ENCODE measurements around the gene HNRNPL.
A peak's percentile ranks its signal among the peaks of the same experiment; 100 is the strongest.
"Not testable (repeated sequence)": the region's sequence is repeated elsewhere in the genome, so short reads cannot be mapped to it uniquely, and the experiment has no call there.

HNRNPL gene

GRCh38 chr19:38869160-38869835 is 19.5 kb upstream of the HNRNPL start:
- peak in 1 of 2 donors; percentile 37 for DNase-seq

DNA sequence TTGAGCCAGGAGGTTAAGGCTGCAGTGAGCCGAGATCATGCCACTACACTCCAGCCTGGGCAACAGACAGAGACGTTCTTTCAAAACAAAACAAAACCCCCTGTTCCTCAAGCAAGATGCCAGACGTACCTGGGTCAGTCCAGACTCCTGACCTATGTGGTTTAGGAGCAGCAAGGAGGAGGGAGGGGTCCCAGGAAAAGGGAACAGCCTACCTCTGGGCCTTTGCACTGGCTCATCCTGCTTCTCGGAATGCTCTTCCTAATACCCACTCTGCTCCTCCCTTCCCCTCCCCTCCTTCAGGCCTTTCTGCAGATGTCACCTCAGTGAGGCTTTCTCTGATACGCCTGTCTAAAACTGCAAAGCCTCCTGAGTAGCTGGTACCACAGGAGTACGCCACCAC is 18.8 kb upstream of the HNRNPL start:
- no peak for DNase-seq

- no peak for DNase-seq
Measured at GRCh38 chr19:38867171-38867780, 17.5 kb upstream of the HNRNPL start.

DNA sequence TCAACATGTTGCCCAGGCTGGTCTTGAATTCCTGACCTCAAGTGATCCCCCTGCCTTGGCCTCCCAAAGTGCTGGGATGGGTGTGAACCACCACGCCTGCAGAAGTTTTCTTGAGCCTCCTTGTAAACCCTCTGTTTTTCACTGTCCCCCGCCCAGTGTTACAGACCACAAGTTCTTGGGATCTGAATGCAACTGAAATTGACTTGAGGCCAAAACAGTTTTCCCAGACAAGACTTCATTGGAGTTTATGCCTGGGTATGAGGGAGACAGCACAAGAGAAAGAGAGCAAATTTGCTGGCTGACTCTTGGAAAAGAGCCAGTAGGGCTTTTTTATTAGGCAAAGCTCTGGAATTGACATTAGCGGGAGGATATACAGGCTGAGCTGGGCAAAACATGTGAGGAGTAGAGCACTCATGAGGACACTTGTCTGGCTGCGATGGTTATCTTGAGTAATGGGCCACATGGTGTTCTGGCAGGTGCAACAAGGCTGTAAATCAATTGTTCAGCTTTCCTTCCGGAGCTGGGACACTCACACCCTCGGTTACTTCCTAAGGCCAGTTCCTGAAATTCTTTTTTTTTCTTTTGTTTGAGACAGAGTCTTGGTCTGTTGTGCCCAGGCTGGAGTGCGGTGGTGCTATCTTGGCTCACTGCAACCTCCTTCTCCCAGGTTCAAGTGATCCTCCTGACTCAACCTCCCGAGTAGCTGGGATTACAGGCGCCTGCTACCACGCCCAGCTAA is 12.7 kb upstream of the HNRNPL start:
- DNase-seq = peak in 1 of 2 donors; percentile 71

- no peak for DNase-seq
Measured at GRCh38 chr19:38861368-38861767, 11.6 kb upstream of the HNRNPL start.

GRCh38 chr19:38859631-38860204 is 9.9 kb upstream of the HNRNPL start:
- not testable (repeated sequence) for DNase-seq

- DNase-seq = no peak
Measured at GRCh38 chr19:38856813-38857212, 7.0 kb upstream of the HNRNPL start.

DNA sequence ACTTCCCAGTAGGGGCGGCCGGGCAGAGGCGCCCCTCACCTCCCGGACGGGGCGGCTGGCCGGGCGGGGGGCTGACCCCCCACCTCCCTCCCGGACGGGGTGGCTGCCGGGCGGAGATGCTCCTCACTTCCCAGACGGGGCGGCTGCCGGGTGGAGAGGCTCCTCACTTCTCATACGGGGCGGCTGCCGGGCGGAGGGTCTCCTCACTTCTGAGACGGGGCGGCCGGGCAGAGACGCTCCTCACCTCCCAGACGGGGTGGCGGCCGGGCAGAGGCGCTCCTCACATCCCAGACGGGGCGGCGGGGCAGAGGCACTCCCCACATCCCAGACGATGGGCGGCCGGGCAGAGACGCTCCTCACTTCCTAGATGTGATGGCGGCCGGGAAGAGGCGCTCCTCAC is 6.0 kb upstream of the HNRNPL start:
- not testable (repeated sequence) for DNase-seq

DNA sequence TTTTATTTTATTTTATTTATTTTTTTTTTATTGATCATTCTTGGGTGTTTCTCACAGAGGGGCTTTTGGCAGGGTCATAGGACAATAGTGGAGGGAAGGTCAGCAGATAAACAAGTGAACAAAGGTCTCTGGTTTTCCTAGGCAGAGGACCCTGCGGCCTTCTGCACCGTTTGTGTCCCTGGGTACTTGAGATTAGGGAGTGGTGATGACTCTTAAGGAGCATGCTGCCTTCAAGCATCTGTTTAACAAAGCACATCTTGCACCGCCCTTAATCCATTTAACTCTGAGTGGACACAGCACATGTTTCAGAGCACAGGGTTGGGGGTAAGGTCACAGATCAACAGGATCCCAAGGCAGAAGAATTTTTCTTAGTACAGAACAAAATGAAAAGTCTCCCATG is 5.2 kb upstream of the HNRNPL start:
- not testable (repeated sequence) for DNase-seq

GRCh38 chr19:38853214-38853613 is 3.4 kb upstream of the HNRNPL start:
- no peak for DNase-seq

DNA sequence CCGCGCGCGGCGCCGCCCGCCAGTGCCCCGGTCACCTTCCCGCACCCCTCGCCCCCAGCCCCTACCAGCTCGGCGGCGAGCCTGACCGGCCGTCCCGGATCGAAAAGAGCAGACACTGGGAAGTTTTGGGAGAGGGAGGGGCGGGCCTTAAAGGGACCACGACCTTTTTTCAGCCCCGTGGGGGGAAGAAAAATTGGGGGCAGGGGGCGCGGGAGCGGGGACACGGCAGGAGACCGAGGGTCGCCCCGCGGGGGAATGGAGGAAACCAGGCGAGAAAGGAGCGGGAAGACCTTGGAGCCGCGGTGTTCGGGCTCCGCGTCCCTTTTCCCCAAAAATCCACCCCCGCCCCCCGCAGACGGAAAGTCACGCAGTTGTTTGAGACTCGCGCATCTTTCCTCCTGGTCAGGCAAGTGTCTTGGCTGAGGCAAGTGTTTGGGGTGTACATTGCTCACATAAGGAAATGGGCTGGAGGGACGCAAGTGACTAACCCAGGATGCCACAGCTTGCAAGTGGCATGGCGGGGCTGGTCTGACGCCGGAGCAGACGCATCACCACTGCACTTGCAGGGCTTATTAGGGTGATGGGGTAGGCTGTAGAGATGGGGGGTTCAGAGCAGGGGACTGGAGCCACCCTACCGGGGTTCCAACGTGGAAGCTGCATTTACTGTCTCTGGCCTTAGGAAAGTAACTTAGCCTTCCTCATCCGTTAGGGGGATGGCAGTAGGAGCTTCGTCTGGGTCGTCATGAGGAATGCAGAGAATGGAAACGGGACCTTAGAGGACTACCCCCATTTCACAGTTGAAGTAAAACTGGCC is 2.7 kb upstream of the HNRNPL start:
- DNase-seq = peak; percentile 49 to 77

GRCh38 chr19:38851622-38852230 is 1.9 kb upstream of the HNRNPL start:
- DNase-seq = peak; percentile 61 to 79

GRCh38 chr19:38850976-38851621 is 1.3 kb upstream of the HNRNPL start:
- DNase-seq = no peak

DNA sequence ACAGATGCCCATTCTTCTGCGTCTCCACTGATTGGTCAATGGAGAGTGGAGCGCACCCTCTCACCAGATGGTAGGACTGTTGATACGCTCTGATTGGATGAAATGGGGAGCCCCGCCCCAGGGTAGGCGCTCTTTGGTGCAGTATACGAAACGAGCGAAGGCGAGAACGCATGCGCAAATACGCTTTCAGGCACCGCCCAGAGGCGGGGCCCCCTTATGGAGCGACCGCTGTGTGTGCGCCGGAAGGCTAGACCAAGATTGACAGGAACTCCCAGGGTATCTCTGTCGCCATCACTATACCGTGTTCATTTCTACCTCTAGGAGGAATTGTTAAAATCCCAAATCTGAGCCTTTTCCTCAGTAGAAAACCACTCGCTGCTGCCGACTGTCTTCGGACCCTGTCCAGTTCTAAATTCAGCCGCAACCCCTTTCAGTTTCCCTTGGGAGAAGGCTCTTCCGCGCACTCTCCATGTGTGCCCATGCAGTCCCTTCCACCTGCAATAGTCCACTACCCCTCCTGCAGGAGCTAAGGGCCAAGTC is 720 bp upstream of the HNRNPL start:
- peak in 1 of 2 donors; percentile 97 for DNase-seq

GRCh38 chr19:38849147-38849859 is 483 bp downstream of the HNRNPL start:
- peak; percentile 92 for DNase-seq

GRCh38 chr19:38848299-38849146 is 1.3 kb downstream of the HNRNPL start:
- DNase-seq = no peak

GRCh38 chr19:38846097-38846496 is 3.7 kb downstream of the HNRNPL start:
- no peak for DNase-seq

GRCh38 chr19:38845374-38846024 is 4.3 kb downstream of the HNRNPL start:
- DNase-seq = no peak

DNA sequence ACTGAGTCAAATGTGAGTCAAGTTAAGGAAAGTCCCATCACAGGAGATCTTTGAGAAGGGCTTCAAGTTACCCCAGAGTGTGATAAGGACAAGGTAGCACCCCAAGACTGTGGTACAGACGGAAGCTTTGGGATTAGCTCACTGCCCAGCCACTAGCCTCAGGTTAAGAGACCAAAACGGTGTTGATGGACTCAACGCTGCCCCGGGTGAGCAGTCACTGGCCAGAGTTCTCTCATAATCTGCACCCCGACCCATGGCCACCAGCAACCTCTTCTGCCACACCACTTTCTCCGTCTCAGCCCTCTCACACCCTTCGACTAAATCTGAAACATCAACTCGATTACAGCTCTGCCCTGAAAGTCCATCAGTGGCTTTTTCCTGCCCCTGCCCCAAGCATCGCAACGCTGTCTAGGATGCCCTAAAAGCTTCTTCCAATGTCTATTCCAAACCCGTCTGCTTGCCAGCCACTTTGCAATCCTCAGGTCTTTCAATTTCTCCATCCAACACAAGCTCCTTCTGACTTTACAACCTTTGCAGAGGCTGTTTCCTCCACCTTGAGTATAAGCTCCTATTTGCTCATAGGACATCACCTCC is 5.6 kb downstream of the HNRNPL start:
- DNase-seq = no peak

Measured in bone marrow (tissue), 2 donors.